Activated naive CD4-positive, alpha-beta T cell treated with Interleukin-2 at 50 U/mL for 16 hours (primary cell): Measurements from ENCODE around the gene ADGRV1.
"Not testable (repeated sequence)": the region's sequence is repeated elsewhere in the genome, so short reads cannot be mapped to it uniquely, and the experiment has no call there.

Experiments
- DNase-seq: peaks from one replicate; pipeline ENCODE4 v3.0.0-alpha.2; 2020

Gene ADGRV1

GRCh38 chr5:90824436-90824835 lies 265.8 kb downstream of the ADGRV1 start:
- DNase-seq, result no peak

GRCh38 chr5:90830058-90830457 lies 271.5 kb downstream of the ADGRV1 start:
- no peak for DNase-seq

- no peak for DNase-seq
Measured at GRCh38 chr5:90833753-90834152, 275.2 kb downstream of the ADGRV1 start.

GRCh38 chr5:90834711-90835110 lies 276.1 kb downstream of the ADGRV1 start:
- no peak for DNase-seq

GRCh38 chr5:90843443-90843842 lies 284.8 kb downstream of the ADGRV1 start:
- DNase-seq, result no peak

- no peak for DNase-seq
Measured at GRCh38 chr5:90844931-90845330, 286.3 kb downstream of the ADGRV1 start.

- no peak for DNase-seq
Measured at GRCh38 chr5:90845723-90846554, 287.3 kb downstream of the ADGRV1 start.

- DNase-seq, result not testable (repeated sequence)
Measured at GRCh38 chr5:90847606-90848005, 289.0 kb downstream of the ADGRV1 start.

- no peak for DNase-seq
Measured at GRCh38 chr5:90849939-90850338, 291.3 kb downstream of the ADGRV1 start.

- DNase-seq, result no peak
Measured at GRCh38 chr5:90852531-90852930, 293.9 kb downstream of the ADGRV1 start.

- no peak for DNase-seq
Measured at GRCh38 chr5:90853750-90854149, 295.2 kb downstream of the ADGRV1 start.

- no peak for DNase-seq
Measured at GRCh38 chr5:90854169-90854568, 295.6 kb downstream of the ADGRV1 start.

GRCh38 chr5:90855296-90856010 lies 296.9 kb downstream of the ADGRV1 start:
- DNase-seq, result no peak

GRCh38 chr5:90861843-90862586 lies 303.4 kb downstream of the ADGRV1 start:
- DNase-seq, result no peak

- no peak for DNase-seq
Measured at GRCh38 chr5:90865180-90865579, 306.6 kb downstream of the ADGRV1 start.

GRCh38 chr5:90866333-90866732 lies 307.7 kb downstream of the ADGRV1 start:
- DNase-seq, result no peak

- DNase-seq, result no peak
Measured at GRCh38 chr5:90866915-90867731, 308.5 kb downstream of the ADGRV1 start.

- DNase-seq, result no peak
Measured at GRCh38 chr5:90868799-90869198, 310.2 kb downstream of the ADGRV1 start.

- no peak for DNase-seq
Measured at GRCh38 chr5:90871391-90871991, 312.9 kb downstream of the ADGRV1 start.

GRCh38 chr5:90873033-90873517 lies 314.5 kb downstream of the ADGRV1 start:
- no peak for DNase-seq

- DNase-seq, result no peak
Measured at GRCh38 chr5:90874066-90874465, 315.5 kb downstream of the ADGRV1 start.

GRCh38 chr5:90875456-90875855 lies 316.9 kb downstream of the ADGRV1 start:
- DNase-seq, result no peak
